PC-3 (cell line): ENCODE measurements around the gene RIC1. TPM values are rescaled to one million over a fixed set of nuclear protein-coding genes. Genes with fewer than 3 reads are reported as not detected.

Source experiments
- ATAC-seq: fragments of 200-7000 bp; cut with Tn5 transposase; 2 replicates; pipeline ENCODE4 v1.9.1; 2020; ENCODE audit warnings: mild to moderate bottlenecking, moderate library complexity
- BruUV-seq: library from RNA; stranded (reverse); fragments of 400-500 nt; replicated peaks from 2 replicates; lab custom pipeline; 2021; lab: Mats Ljungman, UMichigan
- CTCF ChIA-PET: fragments of 300-600 bp; sonication (Branson Sonifier 250); formaldehyde crosslinking; loops from one replicate; lab custom pipeline; 2022; ENCODE audit warnings: antibody characterized with exemption; lab: Charles Lee
- POLR2A ChIA-PET: fragments of 300-600 bp; sonication (Branson Sonifier 250); formaldehyde crosslinking; loops from one replicate; lab custom pipeline; 2022; ENCODE audit warnings: antibody characterized with exemption; ENCODE audit not compliant: unreplicated experiment; lab: Charles Lee
- DNase-seq: peaks from one replicate; pipeline ENCODE4 v3.0.0-alpha.2; 2015
- H2AFZ ChIP-seq: fragments of 300-600 bp; sonication (generic); 2 replicates; pipeline ENCODE4 v1.6.0; 2016; ENCODE audit warnings: antibody characterized with exemption, low read length
- H3F3A ChIP-seq: fragments of 300-600 bp; sonication (generic); one replicate; pipeline ENCODE4 v1.6.0; 2017; ENCODE audit warnings: antibody characterized with exemption, low read length, control low read depth, mild to moderate bottlenecking; ENCODE audit not compliant: unreplicated experiment
- H3K27ac ChIP-seq: fragments of 300-600 bp; sonication (generic); 2 replicates; pipeline ENCODE4 v1.5.1; 2016; ENCODE audit warnings: mild to moderate bottlenecking, low read length
- H3K27me3 ChIP-seq: fragments of 300-600 bp; sonication (generic); 2 replicates; pipeline ENCODE4 v1.6.1; 2016; ENCODE audit warnings: low read length, mixed read lengths
- H3K36me3 ChIP-seq: fragments of 300-600 bp; sonication (generic); 2 replicates; pipeline ENCODE4 v1.6.1; 2016; ENCODE audit warnings: low read depth, mixed run types, low read length, mixed read lengths
- H3K4me1 ChIP-seq: fragments of 300-600 bp; sonication (generic); 2 replicates; pipeline ENCODE4 v1.5.1; 2016; ENCODE audit warnings: low read length; ENCODE audit not compliant: insufficient read depth
- H3K4me2 ChIP-seq: fragments of 300-600 bp; sonication (generic); 2 replicates; pipeline ENCODE4 v1.6.0; 2016; ENCODE audit warnings: low read length
- H3K4me3 ChIP-seq: fragments of 300-600 bp; sonication (generic); 2 replicates; pipeline ENCODE4 v1.5.1; 2016; ENCODE audit warnings: mild to moderate bottlenecking, low read length, mixed read lengths
- H3K79me2 ChIP-seq: fragments of 300-600 bp; sonication (generic); 2 replicates; pipeline ENCODE4 v1.6.1; 2017; ENCODE audit warnings: low read length, mixed read lengths
- H3K9ac ChIP-seq: fragments of 300-600 bp; sonication (generic); 2 replicates; pipeline ENCODE4 v1.6.0; 2016; ENCODE audit warnings: mild to moderate bottlenecking, low read length
- H3K9me2 ChIP-seq: fragments of 300-600 bp; sonication (generic); replicated peaks from 2 replicates; pipeline ENCODE4 v1.6.1; 2016; ENCODE audit warnings: mixed run types, low read length, mixed read lengths
- H3K9me3 ChIP-seq: fragments of 300-600 bp; sonication (generic); 2 replicates; pipeline ENCODE4 v1.6.1; 2016; ENCODE audit warnings: low read length, mixed read lengths
- H4K20me1 ChIP-seq: fragments of 300-600 bp; sonication (generic); 2 replicates; pipeline ENCODE4 v1.6.1; 2016; ENCODE audit warnings: low read length, mixed read lengths
- CTCF ChIP-seq: fragments of 300-600 bp; sonication (generic); conservative IDR thresholded peaks from 2 replicates; pipeline ENCODE4 v1.5.1; 2017; ENCODE audit warnings: antibody characterized with exemption, low read depth, mild to moderate bottlenecking, low read length
- EZH2 ChIP-seq: fragments of 300-600 bp; sonication (generic); IDR thresholded peaks from one replicate; pipeline ENCODE4 v1.6.1; 2017; ENCODE audit warnings: antibody characterized with exemption, mild to moderate bottlenecking, low read length; ENCODE audit not compliant: unreplicated experiment
- EZH2phosphoT487 ChIP-seq: fragments of 300-600 bp; sonication (generic); IDR thresholded peaks from 2 replicates; pipeline ENCODE4 v1.6.1; 2018; ENCODE audit warnings: mild to moderate bottlenecking, antibody characterized with exemption, low read length, borderline replicate concordance
- intact Hi-C: fragments of 100-400 bp; cut with micrococcal nuclease; formaldehyde crosslinking; loops from 2 replicates; pipeline ENCODE4 v1.9.0; 2023
- total RNA-seq: library from RNA; depleted of rRNA; stranded (reverse); fragments of >200 nt; gene quantifications from 2 replicates; pipeline ENCODE4 v1.2.3, GENCODE V29; 2014

RIC1 gene
- total RNA-seq, 1 experiment from 2014 or later: 16.0 TPM

- H3F3A ChIP-seq: no peaks in the 10 kb centered on the region
- no peak for TF ChIP-seq CTCF
- TF ChIP-seq EZH2phosphoT487: no peak
- TF ChIP-seq EZH2: no peak
- no peaks in the 10 kb centered on the region for H3K9me2 ChIP-seq
- H3K4me2 ChIP-seq: 0 out of 2 replicates have a peak overlapping the region, but pooled peaks have one; percentile 8
- no peak overlapping the region for H3K9ac ChIP-seq
- H4K20me1 ChIP-seq: no peaks in the 10 kb centered on the region
- H3K27ac ChIP-seq: no peak overlapping the region
- no TSS peak for BruUV-seq
- H3K9me3 ChIP-seq: no peaks in the 10 kb centered on the region
- no peaks in the 10 kb centered on the region for H3K79me2 ChIP-seq
- no peak overlapping the region for H2AFZ ChIP-seq
- POLR2A ChIA-PET: interaction anchor here (0.7 kb wide), 1 partner anchor 210 kb away, joined by 3 read pairs; no protein-coding TSS in a partner anchor
- CTCF ChIA-PET: no interaction called here
- intact Hi-C loops: no loop called here
- ATAC-seq (no peak), DNase-seq (no peak)
- no peak overlapping the region for H3K4me3 ChIP-seq
- no peaks in the 10 kb centered on the region for H3K27me3 ChIP-seq
- peaks cover 18% of the 10 kb centered on the region for H3K4me1 ChIP-seq
- H3K36me3 ChIP-seq: no peaks in the 10 kb centered on the region
Measured at GRCh38 chr9:5800969-5801738, 172.2 kb downstream of the RIC1 start.

- TF ChIP-seq EZH2 (no peak), CTCF (no peak), EZH2phosphoT487 (no peak)
- CTCF ChIA-PET: no interaction called here
- H3K4me2 ChIP-seq: 0 out of 2 replicates have a peak overlapping the region, but pooled peaks have one; percentile 8
Measured at GRCh38 chr9:5801739-5802113, 172.8 kb downstream of the RIC1 start.

GRCh38 chr9:5805478-5805877 lies 176.6 kb downstream of the RIC1 start:
- no peaks in the 10 kb centered on the region for H3K9me3 ChIP-seq
- H2AFZ ChIP-seq: no peak overlapping the region
- no peak overlapping the region for H3K9ac ChIP-seq
- BruUV-seq: no TSS peak
- no peak overlapping the region for H3K4me3 ChIP-seq
- ATAC-seq (no peak), DNase-seq (no peak)
- no peaks in the 10 kb centered on the region for H3K9me2 ChIP-seq
- H3K4me1 ChIP-seq: peaks cover 14% of the 10 kb centered on the region
- no peak overlapping the region for H3K27ac ChIP-seq
- H3K4me2 ChIP-seq: no peak overlapping the region
- H3K36me3 ChIP-seq: peaks cover 10% of the 10 kb centered on the region
- TF ChIP-seq EZH2 (no peak), EZH2phosphoT487 (no peak), CTCF (no peak)
- intact Hi-C loops: no loop called here
- ChIA-PET POLR2A (no interaction called here), CTCF (no interaction called here)
- H3F3A ChIP-seq: no peaks in the 10 kb centered on the region
- no peaks in the 10 kb centered on the region for H3K79me2 ChIP-seq
- no peaks in the 10 kb centered on the region for H4K20me1 ChIP-seq
- no peaks in the 10 kb centered on the region for H3K27me3 ChIP-seq

More at GRCh38 chr9:5801739-5802113, 172.8 kb downstream of the RIC1 start:
- Histone ChIP-seq H3K9me2 (no peaks in the 10 kb centered on the region), H4K20me1 (no peaks in the 10 kb centered on the region), H3K4me3 (no peak overlapping the region), H3K36me3 (no peaks in the 10 kb centered on the region), H3K27me3 (no peaks in the 10 kb centered on the region), H3K27ac (no peak overlapping the region), H3K79me2 (no peaks in the 10 kb centered on the region), H3K9ac (no peak overlapping the region), H3F3A (no peaks in the 10 kb centered on the region), H3K4me1 (peaks cover 18% of the 10 kb centered on the region), H2AFZ (no peak overlapping the region), H3K9me3 (no peaks in the 10 kb centered on the region)
- BruUV-seq: no TSS peak
- DNase-seq (peak; percentile 47), ATAC-seq (peak; percentile 60)
- POLR2A ChIA-PET: no interaction called here
- intact Hi-C loops: no loop called here
